GM23248 (cell line): Measurements from ENCODE around the gene RUNDC3A. TPM values are rescaled to one million over a fixed set of nuclear protein-coding genes. Genes with fewer than 3 reads are reported as not detected.

Experiments used
- DNase-seq: peaks from one replicate; pipeline ENCODE4 v3.0.0-alpha.2; 2015
- H2AFZ ChIP-seq: fragments of 200-600 bp; sonication (generic); 2 replicates; pipeline ENCODE4 v1.6.1; 2016; ENCODE audit warnings: antibody characterized with exemption
- H3F3A ChIP-seq: fragments of 200-600 bp; sonication (generic); 2 replicates; pipeline ENCODE4 v1.6.1; 2016; ENCODE audit warnings: mild to moderate bottlenecking, antibody characterized with exemption, mixed run types; ENCODE audit not compliant: insufficient read depth
- H3K27ac ChIP-seq: fragments of 200-600 bp; sonication (generic); 2 replicates; pipeline ENCODE4 v1.5.1; 2016; ENCODE audit warnings: mild to moderate bottlenecking
- H3K27me3 ChIP-seq: fragments of 200-600 bp; sonication (generic); replicated peaks from 2 replicates; pipeline ENCODE4 v1.6.1; 2016; ENCODE audit warnings: mild to moderate bottlenecking; ENCODE audit not compliant: insufficient read depth
- H3K36me3 ChIP-seq: fragments of 200-600 bp; sonication (generic); 2 replicates; pipeline ENCODE4 v1.6.1; 2016; ENCODE audit warnings: low read depth, mild to moderate bottlenecking
- H3K4me1 ChIP-seq: fragments of 200-600 bp; sonication (generic); 2 replicates; pipeline ENCODE4 v1.6.1; 2016; ENCODE audit warnings: mild to moderate bottlenecking; ENCODE audit not compliant: insufficient read depth
- H3K4me2 ChIP-seq: fragments of 200-600 bp; sonication (generic); one replicate; pipeline ENCODE4 v1.6.1; 2016; ENCODE audit warnings: mild to moderate bottlenecking; ENCODE audit not compliant: unreplicated experiment
- H3K4me3 ChIP-seq: fragments of 200-600 bp; sonication (generic); 2 replicates; pipeline ENCODE4 v1.5.1; 2016; ENCODE audit warnings: mild to moderate bottlenecking
- H3K79me2 ChIP-seq: fragments of 200-600 bp; sonication (generic); 2 replicates; pipeline ENCODE4 v1.6.1; 2016; ENCODE audit warnings: mild to moderate bottlenecking; ENCODE audit not compliant: insufficient read depth
- H3K9ac ChIP-seq: fragments of 200-600 bp; sonication (generic); 2 replicates; pipeline ENCODE4 v1.6.1; 2016; ENCODE audit warnings: mild to moderate bottlenecking
- H3K9me2 ChIP-seq: fragments of 200-600 bp; sonication (generic); 2 replicates; pipeline ENCODE4 v1.6.1; 2016; ENCODE audit warnings: mixed run types, mild to moderate bottlenecking, moderate library complexity; ENCODE audit not compliant: insufficient read depth
- H3K9me3 ChIP-seq: fragments of 200-600 bp; sonication (generic); one replicate; pipeline ENCODE4 v1.6.1; 2017; ENCODE audit warnings: low read depth
- H4K20me1 ChIP-seq: fragments of 200-600 bp; sonication (generic); 2 replicates; pipeline ENCODE4 v1.6.0; 2016; ENCODE audit not compliant: insufficient read depth
- EZH2 ChIP-seq: fragments of 200-600 bp; sonication (generic); IDR thresholded peaks from 2 replicates; pipeline ENCODE4 v1.6.1; 2018; ENCODE audit warnings: antibody characterized with exemption, mild to moderate bottlenecking; ENCODE audit not compliant: insufficient read depth, poor library complexity, severe bottlenecking
- EZH2phosphoT487 ChIP-seq: fragments of 200-600 bp; sonication (generic); IDR thresholded peaks from 2 replicates; pipeline ENCODE4 v1.6.1; 2018; ENCODE audit warnings: antibody characterized with exemption, moderate library complexity, mild to moderate bottlenecking, low read depth; ENCODE audit not compliant: insufficient read depth
- WGBS, 2 experiments: methylation state at CpG; one replicate each; pipeline ENCODE4 v1.1.6; 2015 to 2017; ENCODE audit warnings: low lambda C conversion rate in 2 of 2, low coverage in 1 of 2; ENCODE audit errors: missing lambda C conversion rate in 2 of 2; 5-methylcytosine and 5-hydroxymethylcytosine counted together
- in situ Hi-C: fragments of 300-500 bp; cut with MboI; formaldehyde crosslinking; loops from 2 replicates; pipeline ENCODE4 v1.15.0; 2020
- polyA plus RNA-seq: library from polyadenylated mRNA; unstranded; fragments of >200 nt; fragmentation: Nextera tagmentation; extraction: Ambion mirVana; gene quantifications from 2 replicates; pipeline ENCODE4 v1.2.1, GENCODE V29; 2016
- total RNA-seq: library from RNA; depleted of rRNA; stranded (reverse); fragments of >200 nt; shearing (Covaris generic); gene quantifications from 2 replicates; pipeline ENCODE4 v1.2.3, GENCODE V29; 2014

RUNDC3A gene
- total and polyA plus RNA-seq, 2 experiments from 2014 or later: 0.11 to 0.24 TPM

- in situ Hi-C loops: no loop called here
- Histone ChIP-seq H3K27ac (no peak overlapping the region), H3K9me3 (no peaks in the 10 kb centered on the region), H2AFZ (no peak overlapping the region), H3K4me3 (no peak overlapping the region), H3K4me2 (no peak overlapping the region), H3K4me1 (no peaks in the 10 kb centered on the region), H3F3A (no peaks in the 10 kb centered on the region), H4K20me1 (no peaks in the 10 kb centered on the region), H3K36me3 (no peaks in the 10 kb centered on the region), H3K9me2 (no peaks in the 10 kb centered on the region), H3K79me2 (no peaks in the 10 kb centered on the region), H3K27me3 (peaks cover 38% of the 10 kb centered on the region), H3K9ac (no peak overlapping the region)
- DNase-seq: peak; percentile 33
- TF ChIP-seq EZH2phosphoT487: no peak
- no peak for TF ChIP-seq EZH2
Observed at GRCh38 chr17:44304651-44305050, 3.8 kb upstream of the RUNDC3A start.

GRCh38 chr17:44307387-44308186 lies 814 bp upstream of the RUNDC3A start:
- Histone ChIP-seq H3K36me3 (no peaks in the 10 kb centered on the region), H3K4me1 (no peaks in the 10 kb centered on the region), H4K20me1 (no peaks in the 10 kb centered on the region), H3K4me3 (no peak overlapping the region), H3K27me3 (peaks cover 22% of the 10 kb centered on the region; the same call in 1 of the 2 replicates), H3F3A (no peaks in the 10 kb centered on the region), H3K27ac (no peak overlapping the region), H3K9me3 (no peaks in the 10 kb centered on the region), H2AFZ (no peak overlapping the region), H3K4me2 (peak overlapping the region; percentile 59), H3K9ac (no peak overlapping the region), H3K9me2 (no peaks in the 10 kb centered on the region), H3K79me2 (no peaks in the 10 kb centered on the region)
- DNase-seq: peak; percentile 73
- in situ Hi-C loops: no loop called here
- 5 to 6% methylated on average over 25 to 26 of the region's 26 CpGs for WGBS, 2 experiments
- no peak for TF ChIP-seq EZH2phosphoT487
- TF ChIP-seq EZH2: no peak

DNA sequence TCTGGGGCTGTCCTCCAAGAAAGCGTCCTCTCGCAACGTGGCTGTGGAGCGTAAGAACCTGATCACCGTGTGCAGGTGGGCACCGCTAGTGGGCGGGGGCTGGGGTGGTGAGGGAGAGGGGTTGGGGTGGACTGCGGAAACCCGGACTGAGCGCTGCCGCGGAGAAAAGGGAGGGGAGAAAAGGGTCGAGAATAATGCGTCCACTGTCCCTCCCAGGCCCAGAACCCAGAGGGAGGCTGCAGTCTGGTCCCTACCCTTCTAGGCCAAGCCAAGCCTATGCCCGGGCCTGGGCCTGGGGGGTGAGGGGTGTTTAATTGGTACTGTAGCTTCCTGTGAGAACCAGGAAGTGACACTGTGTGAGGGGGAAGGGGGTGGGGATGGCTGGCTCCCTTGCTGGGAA lies 464 bp downstream of the RUNDC3A start:
- H4K20me1 ChIP-seq: no peaks in the 10 kb centered on the region
- H3K36me3 ChIP-seq: no peaks in the 10 kb centered on the region
- H3K4me2 ChIP-seq: peak overlapping the region; percentile 69
- peaks cover 17% of the 10 kb centered on the region; the same call in 1 of the 2 replicates for H3K27me3 ChIP-seq
- H3K9me2 ChIP-seq: no peaks in the 10 kb centered on the region
- no peak overlapping the region for H3K9ac ChIP-seq
- TF ChIP-seq EZH2phosphoT487 (no peak), EZH2 (no peak)
- H3F3A ChIP-seq: no peaks in the 10 kb centered on the region
- no peak overlapping the region for H3K4me3 ChIP-seq
- in situ Hi-C loops: no loop called here
- H3K27ac ChIP-seq: no peak overlapping the region
- H3K79me2 ChIP-seq: no peaks in the 10 kb centered on the region
- H3K9me3 ChIP-seq: no peaks in the 10 kb centered on the region
- DNase-seq: no peak
- WGBS, 2 experiments: 0 to 2% methylated on average over 5 to 15 of the region's 15 CpGs
- H3K4me1 ChIP-seq: no peaks in the 10 kb centered on the region
- no peak overlapping the region for H2AFZ ChIP-seq

GRCh38 chr17:44309472-44309871 lies 1.1 kb downstream of the RUNDC3A start:
- 27 to 41% methylated on average over 5 of the region's 5 CpGs for WGBS, 2 experiments
- H3K79me2 ChIP-seq: no peaks in the 10 kb centered on the region
- H3K9me3 ChIP-seq: no peaks in the 10 kb centered on the region
- TF ChIP-seq EZH2phosphoT487 (no peak), EZH2 (no peak)
- no peak overlapping the region for H2AFZ ChIP-seq
- no peaks in the 10 kb centered on the region for H3K9me2 ChIP-seq
- no peaks in the 10 kb centered on the region for H3K4me1 ChIP-seq
- H3K4me3 ChIP-seq: no peak overlapping the region
- H3F3A ChIP-seq: no peaks in the 10 kb centered on the region
- DNase-seq: no peak
- H3K4me2 ChIP-seq: no peak overlapping the region
- in situ Hi-C loops: no loop called here
- H3K27me3 ChIP-seq: peaks cover 14% of the 10 kb centered on the region; the same call in 1 of the 2 replicates
- no peaks in the 10 kb centered on the region for H3K36me3 ChIP-seq
- no peaks in the 10 kb centered on the region for H4K20me1 ChIP-seq
- H3K9ac ChIP-seq: no peak overlapping the region
- H3K27ac ChIP-seq: no peak overlapping the region
